Choroid plexus epithelial cell (primary cell): ENCODE measurements around the gene PIK3R3.
"Not testable (repeated sequence)": the region's sequence is repeated elsewhere in the genome, so short reads cannot be mapped to it uniquely, and the experiment has no call there.

Experiments
- DNase-seq: peaks from one replicate; pipeline ENCODE4 v3.0.0-alpha.2; 2010; ENCODE audit warnings: low read depth
- H3K4me3 ChIP-seq: 2 replicates; pipeline ENCODE4 v1.5.1; 2011; ENCODE audit warnings: low read depth, mild to moderate bottlenecking, control low read depth, low read length, moderate library complexity
- CTCF ChIP-seq: conservative IDR thresholded peaks from 2 replicates; pipeline ENCODE4 v1.5.1; 2011; ENCODE audit warnings: low read depth, mild to moderate bottlenecking, control low read depth, inconsistent platforms, low read length, moderate library complexity

PIK3R3 gene

GRCh38 chr1:46094471-46095005 lies 37.9 kb downstream of the PIK3R3 start:
- TF ChIP-seq CTCF, result no peak
- no peak for DNase-seq
- no peak overlapping the region for H3K4me3 ChIP-seq

GRCh38 chr1:46093832-46094231 lies 38.6 kb downstream of the PIK3R3 start:
- DNase-seq, H3K4me3 ChIP-seq: not testable (repeated sequence)

- peak; percentile 41 for DNase-seq
- no peak for TF ChIP-seq CTCF
Measured at GRCh38 chr1:46087891-46088290, 44.5 kb downstream of the PIK3R3 start.

GRCh38 chr1:46086576-46086975 lies 45.9 kb downstream of the PIK3R3 start:
- DNase-seq, result no peak
- no peak for TF ChIP-seq CTCF
- H3K4me3 ChIP-seq, result no peak overlapping the region

More at GRCh38 chr1:46087891-46088290, 44.5 kb downstream of the PIK3R3 start:
- no peak overlapping the region for H3K4me3 ChIP-seq

- no peak overlapping the region for H3K4me3 ChIP-seq
- peak; percentile 57 for DNase-seq
- no peak for TF ChIP-seq CTCF
Measured at GRCh38 chr1:46084553-46085451, 47.6 kb downstream of the PIK3R3 start.

- no peak overlapping the region for H3K4me3 ChIP-seq
- DNase-seq, result no peak
- TF ChIP-seq CTCF, result no peak
Measured at GRCh38 chr1:46083579-46083978, 48.9 kb downstream of the PIK3R3 start.

- TF ChIP-seq CTCF, result no peak
- no peak overlapping the region for H3K4me3 ChIP-seq
- DNase-seq, result no peak
Measured at GRCh38 chr1:46081619-46082018, 50.8 kb downstream of the PIK3R3 start.
